Epithelial cell of esophagus (primary cell): ENCODE data around the gene KIF5A.

Experiments
- DNase-seq: peaks from one replicate; pipeline ENCODE4 v3.0.0; 2010; ENCODE audit warnings: low read depth
- H3K4me3 ChIP-seq: 2 replicates; pipeline ENCODE4 v1.5.1; 2011; ENCODE audit warnings: mild to moderate bottlenecking, low read length, control low read depth
- TF ChIP-seq, protein P1 (sequence below): IDR thresholded peaks from 2 replicates; pipeline ENCODE4 v1.5.1; 2011; ENCODE audit warnings: low read depth, mild to moderate bottlenecking, low read length, control low read depth, inconsistent platforms; ENCODE audit not compliant: insufficient read depth; ENCODE audit errors: missing control alignments

The KIF5A gene

DNA sequence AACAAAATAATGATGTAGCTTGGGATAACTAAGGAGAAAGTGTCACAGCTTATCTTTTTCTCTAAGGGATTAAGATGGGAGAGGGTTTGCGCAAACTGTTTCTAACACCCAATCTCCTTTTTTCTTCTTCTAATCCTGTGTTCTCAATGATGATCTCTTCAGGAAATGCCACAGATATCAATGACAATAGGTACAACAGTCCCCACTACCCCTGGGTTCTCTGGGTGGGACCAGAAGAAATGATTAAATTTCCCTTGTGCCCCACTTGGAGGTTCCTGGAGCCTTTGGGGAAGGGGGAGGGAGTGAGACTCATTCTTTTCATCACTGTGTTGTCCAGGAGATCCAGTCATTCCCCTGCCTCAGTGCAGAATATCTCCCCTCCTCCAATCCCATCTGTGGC is 32.6 kb downstream of the KIF5A start:
- DNase-seq: no peak
- TF ChIP-seq, protein P1, sequence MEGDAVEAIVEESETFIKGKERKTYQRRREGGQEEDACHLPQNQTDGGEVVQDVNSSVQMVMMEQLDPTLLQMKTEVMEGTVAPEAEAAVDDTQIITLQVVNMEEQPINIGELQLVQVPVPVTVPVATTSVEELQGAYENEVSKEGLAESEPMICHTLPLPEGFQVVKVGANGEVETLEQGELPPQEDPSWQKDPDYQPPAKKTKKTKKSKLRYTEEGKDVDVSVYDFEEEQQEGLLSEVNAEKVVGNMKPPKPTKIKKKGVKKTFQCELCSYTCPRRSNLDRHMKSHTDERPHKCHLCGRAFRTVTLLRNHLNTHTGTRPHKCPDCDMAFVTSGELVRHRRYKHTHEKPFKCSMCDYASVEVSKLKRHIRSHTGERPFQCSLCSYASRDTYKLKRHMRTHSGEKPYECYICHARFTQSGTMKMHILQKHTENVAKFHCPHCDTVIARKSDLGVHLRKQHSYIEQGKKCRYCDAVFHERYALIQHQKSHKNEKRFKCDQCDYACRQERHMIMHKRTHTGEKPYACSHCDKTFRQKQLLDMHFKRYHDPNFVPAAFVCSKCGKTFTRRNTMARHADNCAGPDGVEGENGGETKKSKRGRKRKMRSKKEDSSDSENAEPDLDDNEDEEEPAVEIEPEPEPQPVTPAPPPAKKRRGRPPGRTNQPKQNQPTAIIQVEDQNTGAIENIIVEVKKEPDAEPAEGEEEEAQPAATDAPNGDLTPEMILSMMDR: no peak
- no peak overlapping the region for H3K4me3 ChIP-seq

DNA sequence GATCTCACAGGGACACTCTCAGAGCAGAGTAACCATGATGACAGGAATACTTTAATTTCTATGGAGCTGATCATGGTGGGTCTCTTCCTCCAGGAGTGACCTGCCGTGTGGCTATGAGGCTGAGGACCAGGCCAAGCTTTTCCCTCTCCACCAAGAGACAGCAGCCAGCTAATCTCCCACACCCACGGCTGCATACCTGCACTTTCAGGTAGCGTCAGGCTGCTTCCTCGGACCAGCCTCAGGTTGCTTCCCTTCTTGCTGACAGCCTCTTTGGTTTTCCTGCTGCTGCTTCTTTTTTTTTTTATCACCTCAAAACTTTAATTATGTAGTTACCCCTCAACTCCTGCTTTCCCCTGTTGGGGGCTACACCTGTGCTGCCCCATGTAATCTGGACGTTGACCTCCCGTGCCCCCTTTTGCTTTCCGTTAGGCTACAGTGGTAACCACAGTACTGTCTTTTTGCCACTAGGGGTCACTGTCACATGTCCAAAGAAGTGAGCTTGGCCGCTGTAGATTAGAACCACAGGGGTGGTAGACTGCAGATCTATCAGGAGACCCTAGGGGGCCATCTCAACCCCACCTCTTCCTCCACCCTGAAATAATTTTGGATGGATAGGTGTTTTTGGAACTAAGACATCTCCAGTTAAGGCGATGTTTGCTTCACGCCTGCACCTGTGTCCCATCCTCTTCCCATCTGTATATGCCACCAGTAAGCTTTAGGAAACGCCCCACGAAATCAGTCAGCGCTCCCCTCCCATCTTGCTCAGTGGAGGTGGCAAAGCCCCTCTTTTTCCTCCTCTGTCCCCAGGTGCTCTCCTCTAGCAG is 33.4 kb downstream of the KIF5A start:
- H3K4me3 ChIP-seq: no peak overlapping the region
- DNase-seq: peak; percentile 75
- TF ChIP-seq, protein P1: peak; percentile 88

DNA sequence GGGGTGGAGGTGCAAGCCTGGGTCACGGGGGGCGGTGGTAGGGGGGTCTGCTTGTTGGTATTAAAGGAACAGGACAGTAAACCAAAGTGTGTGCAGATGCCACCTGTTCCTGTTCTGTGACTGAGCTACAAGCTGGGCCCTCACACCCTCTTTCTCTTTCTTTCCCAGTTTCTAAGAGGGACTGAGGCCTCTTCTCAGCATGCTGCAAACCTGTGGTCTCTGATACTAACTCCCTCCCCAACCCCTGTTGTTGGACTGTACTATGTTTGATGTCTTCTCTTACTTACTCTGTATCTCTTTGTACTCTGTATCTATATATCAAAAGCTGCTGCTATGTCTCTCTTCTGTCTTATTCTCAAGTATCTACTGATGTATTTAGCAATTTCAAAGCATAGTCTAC is 34.2 kb downstream of the KIF5A start:
- no peak for DNase-seq
- no peak overlapping the region for H3K4me3 ChIP-seq
- TF ChIP-seq, protein P1: no peak

DNA sequence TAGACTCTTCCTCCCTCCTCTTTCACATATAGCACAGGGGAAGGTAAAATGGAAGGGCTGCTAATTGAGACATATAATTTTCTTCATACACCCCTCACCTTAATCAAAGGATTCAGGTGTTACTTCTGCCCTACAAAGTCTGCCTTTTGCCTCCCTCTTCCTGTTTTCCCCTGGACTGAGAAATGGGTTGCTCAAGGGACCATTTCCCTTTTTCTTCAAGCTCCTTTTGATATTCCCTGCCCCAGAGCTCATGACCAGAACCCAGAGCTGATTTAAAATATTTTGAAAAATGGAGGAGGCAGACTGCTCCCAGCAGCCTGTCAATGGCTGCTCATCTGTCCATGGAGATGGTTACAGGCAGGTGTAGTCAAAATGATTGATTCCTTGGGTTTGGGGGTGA is 34.8 kb downstream of the KIF5A start:
- TF ChIP-seq, protein P1: no peak
- no peak overlapping the region for H3K4me3 ChIP-seq
- no peak for DNase-seq

DNA sequence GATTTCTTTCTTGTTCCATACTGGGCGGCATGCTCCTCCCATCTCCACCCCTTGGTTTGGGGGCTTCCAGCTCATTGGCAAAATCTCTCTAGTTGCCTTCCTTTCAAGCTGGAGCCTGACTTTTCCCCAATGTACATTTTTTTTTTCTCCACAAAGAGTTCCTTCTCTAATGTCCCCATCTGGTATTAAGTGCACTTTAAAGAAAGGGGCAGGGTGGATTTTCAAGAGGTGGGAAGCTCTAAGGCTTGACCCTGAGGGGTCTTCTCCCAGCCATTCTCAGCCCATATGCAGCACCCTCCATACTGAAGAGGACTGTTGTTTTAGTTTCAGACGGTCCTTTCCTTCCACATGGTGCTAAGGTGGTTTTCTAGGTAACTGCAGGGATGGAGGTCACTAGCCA is 35.3 kb downstream of the KIF5A start:
- TF ChIP-seq, protein P1: no peak
- DNase-seq: no peak
- H3K4me3 ChIP-seq: no peak overlapping the region

DNA sequence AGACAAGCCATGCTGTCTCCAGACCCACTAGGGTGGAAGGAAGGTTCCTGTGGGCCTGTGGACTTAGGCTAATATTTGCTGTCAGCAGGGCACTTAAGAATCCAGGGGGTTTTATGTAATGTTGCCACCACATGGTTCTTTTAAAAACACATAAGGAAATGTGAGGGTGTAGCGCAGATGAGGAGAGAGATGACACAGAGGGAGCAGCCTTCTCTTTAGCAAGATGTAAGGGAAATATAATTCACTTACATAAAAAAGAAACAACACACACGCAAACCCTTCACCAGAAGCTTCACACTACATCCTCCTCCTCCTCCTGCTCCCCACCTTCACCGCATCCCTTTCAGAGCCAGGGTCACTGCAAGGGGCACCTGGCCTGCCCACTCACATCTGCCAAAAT is 36.3 kb downstream of the KIF5A start:
- no peak overlapping the region for H3K4me3 ChIP-seq
- TF ChIP-seq, protein P1: no peak
- no peak for DNase-seq
